HG03442 (cell line): ENCODE measurements around the gene PRR36.

Experiments
- ATAC-seq: cut with Tn5 transposase; IDR thresholded peaks from one replicate; pipeline ENCODE4 v1.9.1; 2021; ENCODE audit warnings: mild to moderate bottlenecking, moderate library complexity; ENCODE audit not compliant: unreplicated experiment

PRR36 gene

DNA sequence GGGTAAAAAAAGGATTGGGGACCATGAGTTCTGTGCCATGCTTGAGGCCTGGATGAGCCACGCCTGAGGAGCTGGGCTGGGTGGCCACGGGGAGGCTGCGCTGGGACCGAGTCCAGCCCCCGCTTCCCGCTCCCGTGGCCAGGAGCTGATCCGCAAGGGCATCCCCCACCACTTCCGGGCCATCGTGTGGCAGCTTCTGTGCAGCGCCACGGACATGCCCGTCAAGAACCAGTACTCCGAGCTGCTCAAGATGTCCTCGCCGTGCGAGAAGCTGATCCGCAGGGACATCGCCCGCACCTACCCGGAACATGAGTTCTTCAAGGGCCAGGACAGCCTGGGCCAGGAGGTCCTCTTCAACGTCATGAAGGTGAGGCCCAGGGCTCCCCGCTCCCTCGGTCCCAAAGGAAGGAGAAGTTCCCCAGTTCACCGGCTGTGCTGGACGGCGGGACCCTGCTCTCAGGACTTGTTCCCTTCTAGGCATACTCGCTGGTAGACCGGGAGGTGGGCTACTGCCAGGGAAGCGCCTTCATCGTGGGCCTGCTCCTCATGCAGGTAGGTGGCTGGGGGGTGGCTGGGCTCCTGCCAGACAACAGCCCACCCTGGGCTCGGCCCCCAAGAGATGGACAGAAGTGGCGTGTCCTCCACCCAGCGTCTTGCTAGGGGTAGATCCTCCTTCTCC is 25.3 kb downstream of the PRR36 start:
- no peak for ATAC-seq

DNA sequence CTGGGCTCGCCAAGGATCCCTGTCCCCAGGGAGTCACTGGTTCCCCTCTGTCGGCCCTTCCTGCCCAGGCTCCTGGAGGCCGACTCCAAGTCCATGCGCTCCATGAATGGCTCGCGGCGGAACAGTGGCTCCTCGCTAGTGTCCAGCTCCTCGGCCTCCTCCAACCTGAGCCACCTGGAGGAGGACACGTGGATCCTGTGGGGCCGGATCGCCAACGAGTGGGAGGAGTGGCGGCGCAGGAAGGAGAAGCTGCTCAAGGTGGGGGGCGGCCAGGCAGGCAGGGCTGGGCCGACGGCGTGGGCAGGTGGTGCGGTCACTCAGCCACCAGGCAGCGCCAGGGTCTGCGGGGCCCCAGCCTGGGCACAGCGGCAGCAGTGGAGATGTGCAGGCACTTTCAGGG is 26.5 kb downstream of the PRR36 start:
- ATAC-seq, result no peak

DNA sequence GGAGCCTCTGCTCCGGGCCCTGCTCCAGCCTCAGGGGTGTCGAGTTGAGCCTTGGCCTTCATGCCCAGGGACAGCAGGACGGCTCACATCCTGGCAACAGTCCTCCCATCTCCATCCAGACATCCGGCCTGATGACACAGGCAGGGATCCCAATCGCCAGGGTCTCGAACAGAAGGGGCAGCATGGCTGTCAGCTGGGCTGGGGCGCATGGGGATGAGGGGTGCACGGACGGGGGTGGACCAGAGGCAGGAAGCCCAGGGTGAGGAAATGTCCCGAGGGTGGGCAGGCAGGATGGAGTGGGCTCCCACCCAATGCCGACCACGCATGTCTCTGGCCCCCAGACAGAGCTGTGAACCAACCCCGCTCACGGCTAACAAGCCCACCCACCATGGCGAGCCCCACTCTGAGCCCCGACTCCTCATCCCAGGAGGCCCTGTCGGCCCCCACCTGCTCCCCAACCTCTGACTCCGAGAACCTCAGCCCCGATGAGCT is 28.0 kb downstream of the PRR36 start:
- no peak for ATAC-seq

DNA sequence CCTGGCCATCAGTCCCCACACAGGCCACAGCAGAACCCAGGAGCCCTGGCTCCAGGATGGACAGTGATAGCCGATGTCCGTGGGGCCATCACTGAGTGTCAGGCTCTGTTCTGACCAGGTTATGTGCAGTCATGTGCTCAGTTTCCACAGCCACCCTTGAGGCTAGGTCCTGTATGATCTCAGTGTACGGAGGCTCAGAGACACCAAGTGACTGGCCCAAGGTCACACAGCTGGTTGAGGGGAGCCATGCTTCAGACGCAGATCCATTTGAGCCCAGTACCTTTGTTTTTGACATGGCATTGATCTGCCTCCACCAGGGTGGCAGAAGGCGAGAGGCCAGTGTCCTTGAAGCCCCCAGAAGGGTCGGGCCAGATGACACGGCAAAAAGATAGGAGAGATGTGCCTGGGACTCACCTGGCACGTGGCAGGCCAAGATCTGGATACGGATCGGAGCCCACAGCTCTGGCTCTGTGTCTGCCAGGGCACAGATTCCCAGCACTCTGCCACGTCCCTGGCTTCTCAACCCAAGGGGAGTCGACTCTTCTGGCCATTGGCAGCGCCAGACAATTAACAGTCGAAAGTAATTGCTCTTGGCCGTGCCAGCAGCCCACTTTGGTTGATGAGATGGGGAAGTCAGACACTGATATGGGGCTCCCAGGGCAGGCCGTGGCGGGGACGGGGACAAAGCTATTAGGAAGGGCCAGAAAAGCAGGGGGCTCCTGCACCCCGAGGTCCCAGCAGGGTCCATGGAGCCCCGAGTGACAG is 28.6 kb downstream of the PRR36 start:
- ATAC-seq, result no peak

DNA sequence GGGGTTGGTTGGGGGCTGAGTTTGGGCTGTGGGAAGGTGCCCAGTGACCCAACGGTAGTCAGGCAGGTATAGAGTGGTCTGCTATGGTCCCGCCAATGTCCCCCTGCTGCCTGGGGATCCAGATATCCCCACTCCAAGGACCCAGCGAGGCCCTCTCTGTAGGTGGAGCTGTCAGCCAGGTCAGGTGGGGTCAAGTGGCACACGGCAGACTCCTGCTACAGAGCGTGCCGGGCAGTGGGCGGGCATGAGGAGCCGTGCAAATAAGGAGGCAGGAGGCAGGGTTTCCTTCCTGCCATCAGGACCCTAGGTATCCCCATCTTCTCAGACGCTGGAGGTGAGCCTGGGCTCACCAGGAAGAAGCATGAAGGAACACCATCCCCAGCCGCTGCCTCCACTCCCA is 29.2 kb downstream of the PRR36 start:
- ATAC-seq, result no peak

DNA sequence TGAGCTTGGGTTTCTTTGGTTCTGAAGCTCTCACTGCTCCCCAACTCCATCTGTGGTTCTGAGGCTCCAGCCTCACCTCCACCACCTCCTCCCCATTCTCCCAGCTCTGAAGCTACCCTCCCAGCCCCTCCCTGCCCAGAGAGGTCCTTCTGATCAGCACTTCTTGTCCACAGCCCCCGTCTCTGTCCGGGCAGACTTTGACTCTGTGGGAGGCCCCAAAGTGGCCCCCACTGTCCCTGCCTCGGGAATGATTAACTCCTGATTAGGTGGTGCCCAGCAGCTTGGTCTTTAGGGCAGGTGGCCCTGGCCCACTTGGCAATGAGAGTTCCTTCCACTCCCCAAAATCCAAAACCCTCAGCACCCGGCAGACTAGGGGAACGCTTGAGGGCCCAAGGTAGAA is 29.8 kb downstream of the PRR36 start:
- no peak for ATAC-seq

DNA sequence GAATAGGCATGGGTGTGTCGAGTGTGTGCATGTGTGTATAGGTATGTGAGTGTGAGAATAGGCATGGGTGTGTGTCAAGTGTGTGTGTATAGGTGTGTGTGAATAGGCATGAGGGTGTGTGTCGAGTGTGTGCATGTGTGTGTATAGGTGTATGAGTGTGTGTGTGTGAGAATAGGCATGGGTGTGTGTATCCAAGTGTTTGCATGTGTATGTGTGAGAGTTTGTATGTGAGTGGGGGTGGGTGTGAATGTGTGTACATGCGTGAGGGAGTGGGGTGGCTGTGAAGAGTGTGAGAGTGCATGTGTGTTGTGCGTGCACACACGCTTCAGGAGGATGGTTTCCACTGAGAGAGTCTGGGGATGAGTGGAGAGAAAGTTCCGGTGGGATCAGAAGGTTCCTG is 30.7 kb downstream of the PRR36 start:
- ATAC-seq, result no peak

DNA sequence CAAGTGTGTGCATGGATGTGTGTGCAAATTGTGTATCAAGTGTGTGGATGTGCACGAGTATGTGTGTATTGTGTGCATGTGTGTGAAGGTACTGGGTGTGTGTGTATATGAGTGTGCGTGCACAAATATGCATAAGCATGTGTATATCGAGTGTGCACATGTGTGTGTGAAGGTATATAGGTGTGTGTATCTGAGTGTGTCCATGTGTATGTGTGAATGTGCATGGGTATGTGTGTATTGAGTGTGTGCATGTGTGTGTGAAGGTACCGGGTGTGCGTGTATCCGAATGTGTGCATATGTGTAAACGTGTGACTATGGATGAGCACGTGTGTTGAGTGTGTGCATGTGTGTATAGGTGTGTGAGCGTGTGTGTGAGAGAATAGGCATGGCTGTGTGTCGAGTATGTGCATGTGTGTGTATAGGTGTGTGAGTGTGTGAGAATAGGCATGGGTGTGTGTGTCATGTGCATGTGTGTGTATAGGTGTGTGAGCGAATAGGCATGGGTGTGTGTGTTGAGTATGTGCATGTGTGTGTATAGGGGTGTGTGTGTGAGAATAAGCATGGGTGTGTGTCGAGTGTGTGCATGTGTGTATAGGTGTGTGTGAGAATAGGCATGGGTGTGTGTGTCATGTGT is 31.4 kb downstream of the PRR36 start:
- ATAC-seq, result no peak

DNA sequence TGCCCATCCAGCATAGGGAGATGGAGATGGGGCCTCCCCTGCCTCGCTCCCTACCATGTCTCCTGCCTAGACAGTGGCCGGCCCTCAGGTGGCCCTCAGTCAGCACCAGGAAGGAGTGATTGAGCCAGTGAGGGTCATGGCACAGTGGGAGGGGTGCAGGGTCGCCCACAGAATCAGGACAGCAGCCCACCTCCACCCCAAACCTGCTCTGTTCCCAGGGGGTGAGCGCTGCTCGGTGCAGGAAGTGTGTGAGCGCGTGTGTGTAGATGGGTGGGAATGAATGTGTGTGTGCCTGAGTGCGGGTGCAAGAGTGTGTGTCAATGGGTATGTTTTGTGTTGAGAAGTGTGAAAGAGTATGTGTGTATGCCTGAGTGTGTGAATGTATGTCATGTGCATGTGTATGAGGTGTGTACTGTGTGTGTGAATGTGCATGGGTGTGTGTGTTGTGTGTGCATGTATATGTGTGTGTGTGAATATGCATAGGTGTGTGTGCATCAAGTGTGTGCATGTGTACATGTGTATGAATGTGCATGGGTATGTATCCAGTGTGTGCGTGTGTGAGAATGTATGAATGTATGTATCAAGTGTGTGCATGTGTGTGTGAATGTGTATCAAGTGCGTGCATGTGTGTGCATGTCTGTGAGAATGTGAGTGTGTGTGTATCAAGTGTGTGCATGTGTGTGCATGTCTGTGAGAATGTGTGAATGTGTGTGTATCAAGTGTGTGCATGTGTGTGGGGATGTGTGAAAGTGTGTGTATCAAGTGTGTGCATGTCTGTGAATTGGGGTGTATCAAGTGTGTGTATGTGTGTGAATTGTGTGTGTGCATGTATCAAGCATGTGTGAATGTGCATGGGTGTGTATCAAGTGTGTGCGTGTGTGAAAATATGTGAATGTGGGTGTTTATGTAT is 32.2 kb downstream of the PRR36 start:
- no peak for ATAC-seq

DNA sequence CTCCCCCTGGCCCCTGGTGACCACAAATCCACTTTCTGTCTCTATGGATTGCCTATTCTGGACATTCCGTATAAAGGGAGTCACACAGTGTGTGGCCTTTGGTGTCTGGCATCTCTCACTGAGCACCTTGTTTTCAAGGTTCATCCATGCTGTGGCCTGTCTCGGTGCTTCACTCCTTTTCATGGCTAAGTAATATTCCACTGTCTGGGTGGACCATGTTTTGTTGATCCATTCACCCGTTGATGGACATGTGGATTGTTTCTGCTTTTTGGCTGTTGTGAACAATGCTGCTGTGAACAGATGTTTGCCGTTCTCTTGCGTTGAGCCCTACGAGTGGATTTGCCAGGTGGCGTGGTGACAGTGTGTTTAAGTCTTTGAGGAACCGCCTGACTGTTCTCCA is 33.6 kb downstream of the PRR36 start:
- no peak for ATAC-seq

DNA sequence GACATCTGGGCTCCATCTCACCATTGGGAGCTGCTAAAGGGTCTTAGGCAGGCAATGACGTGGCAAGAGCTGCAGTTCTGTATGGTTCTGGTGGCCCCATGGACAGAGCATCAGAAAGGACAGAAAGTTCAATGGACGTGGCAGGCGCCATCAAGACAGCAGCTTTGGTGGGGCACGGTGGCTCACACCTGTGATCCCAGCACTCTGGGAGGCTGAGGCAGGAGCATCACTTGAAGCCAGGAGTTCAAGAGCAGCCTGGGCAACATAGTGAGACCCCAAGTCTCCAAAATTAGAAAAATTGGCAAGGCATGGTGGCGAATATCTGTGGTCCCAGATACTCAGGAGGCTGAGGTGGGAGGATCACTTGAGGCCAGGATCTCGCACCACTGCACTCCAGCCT is 34.7 kb downstream of the PRR36 start:
- no peak for ATAC-seq

DNA sequence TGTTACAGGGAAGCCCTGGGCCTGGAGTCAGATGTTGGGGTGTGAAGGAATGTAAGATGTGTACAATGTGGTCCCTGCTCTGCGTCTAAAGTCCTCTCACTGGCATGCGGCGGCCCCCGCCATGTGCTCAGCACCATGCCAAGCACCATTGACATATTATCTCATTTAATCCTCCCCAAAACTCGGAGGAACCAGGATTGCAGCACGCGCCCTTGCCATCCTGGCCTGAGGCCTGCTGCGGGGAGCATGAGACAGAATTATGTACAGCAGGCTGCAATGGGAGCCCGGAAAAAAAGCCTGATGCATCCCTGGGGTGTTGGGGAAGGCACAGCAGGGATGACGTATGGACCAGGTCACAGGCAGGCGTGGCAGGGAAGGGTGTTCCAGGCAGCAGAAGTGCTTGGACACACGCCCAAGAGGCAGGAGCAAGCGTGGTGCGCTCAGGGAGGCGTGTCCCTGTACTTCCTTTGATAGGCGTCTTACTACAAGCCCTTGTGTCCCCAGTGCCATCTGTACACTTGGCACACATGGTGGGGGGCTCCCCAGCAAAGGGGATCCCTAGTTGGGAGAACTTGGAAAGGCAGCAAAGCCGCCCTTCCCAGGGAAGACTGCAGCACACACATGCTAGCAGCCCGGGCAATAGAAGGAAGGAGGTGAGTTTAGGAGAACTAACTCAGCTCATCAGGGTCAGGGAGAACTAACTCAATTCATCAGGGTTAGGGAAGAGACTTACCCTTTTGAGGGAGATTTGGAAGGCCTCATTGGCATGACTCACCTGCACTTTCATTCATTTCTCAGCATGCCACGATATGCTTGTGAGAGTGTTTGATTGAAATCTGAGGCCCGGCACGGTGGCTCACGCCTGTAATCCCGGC is 40.7 kb downstream of the PRR36 start:
- no peak for ATAC-seq

DNA sequence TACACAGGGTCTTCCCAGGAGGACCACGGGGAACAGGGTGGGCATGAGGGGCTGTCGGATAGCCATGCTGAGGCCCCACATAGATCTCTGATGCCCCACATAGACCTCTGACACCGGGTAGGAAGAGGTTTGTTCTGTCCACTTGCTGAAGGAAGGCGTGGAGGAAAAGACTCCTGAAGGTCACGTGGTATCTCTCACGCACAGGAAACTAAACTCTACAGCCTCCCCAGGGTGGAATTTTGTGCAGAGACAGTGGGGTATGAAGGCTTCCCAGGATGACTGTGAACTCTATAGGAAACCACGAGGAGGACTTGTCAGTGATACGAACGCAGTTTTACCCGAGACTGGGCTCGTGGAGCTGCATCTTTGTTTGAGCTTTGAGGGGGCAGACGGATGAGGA is 41.4 kb downstream of the PRR36 start:
- ATAC-seq, result no peak

DNA sequence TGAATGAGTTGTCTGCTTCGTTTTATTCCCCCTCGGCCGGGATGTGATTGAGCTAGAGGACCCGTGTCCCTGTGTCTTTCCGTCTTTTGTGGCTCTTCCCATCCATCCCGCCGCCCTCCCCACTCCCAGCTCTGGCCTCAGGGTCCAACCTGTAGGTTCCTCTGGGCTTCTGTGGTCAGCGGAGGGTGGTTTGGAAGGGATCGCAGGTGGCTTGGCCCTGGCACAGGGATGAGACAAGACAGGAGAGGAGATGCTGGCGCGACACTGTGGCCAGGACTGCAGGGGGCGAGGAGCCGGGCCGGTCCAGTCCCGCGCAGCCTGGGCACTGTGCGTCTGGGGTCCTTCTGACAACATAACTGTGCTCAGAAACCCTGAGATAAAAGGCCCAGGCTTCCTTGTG is 42.2 kb downstream of the PRR36 start:
- no peak for ATAC-seq

DNA sequence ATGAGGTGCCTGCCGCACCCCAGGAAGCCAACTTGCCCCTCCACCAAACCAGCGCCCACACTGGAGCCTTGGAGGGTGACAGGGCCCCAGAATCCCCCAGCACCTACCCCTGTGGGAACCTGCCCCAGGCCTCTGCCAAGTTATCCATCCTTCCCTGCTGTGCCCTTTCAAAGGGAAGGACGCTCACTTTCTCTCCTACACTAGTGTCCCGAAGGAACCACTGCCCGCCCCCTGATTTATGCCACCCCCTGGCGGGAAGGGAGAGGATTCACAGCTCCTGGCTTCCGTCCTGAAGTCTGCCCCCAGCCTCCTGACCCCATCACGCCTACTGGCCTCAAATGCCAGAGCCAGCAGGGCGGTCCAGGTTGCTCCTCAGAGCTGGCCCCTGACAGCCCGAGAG is 42.7 kb downstream of the PRR36 start:
- no peak for ATAC-seq

DNA sequence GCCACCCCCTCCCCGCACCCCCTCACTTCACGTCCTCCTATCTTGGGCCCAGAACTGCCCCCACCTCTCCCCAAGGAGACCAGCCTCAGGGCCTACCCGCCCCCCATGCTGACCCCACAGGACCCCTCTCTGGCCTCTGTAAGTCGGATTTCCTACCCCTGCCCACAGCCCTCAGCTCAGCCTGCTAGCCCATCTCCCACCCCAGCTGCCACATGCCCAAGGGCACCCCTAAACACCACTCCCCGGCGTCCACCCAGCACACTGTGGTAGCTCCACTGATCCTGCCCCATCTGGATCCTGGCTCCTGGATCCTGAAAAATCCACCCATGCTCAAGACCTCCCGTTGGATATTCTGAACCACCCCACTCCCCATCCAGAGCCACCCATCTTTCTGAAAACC is 43.4 kb downstream of the PRR36 start:
- ATAC-seq, result no peak

DNA sequence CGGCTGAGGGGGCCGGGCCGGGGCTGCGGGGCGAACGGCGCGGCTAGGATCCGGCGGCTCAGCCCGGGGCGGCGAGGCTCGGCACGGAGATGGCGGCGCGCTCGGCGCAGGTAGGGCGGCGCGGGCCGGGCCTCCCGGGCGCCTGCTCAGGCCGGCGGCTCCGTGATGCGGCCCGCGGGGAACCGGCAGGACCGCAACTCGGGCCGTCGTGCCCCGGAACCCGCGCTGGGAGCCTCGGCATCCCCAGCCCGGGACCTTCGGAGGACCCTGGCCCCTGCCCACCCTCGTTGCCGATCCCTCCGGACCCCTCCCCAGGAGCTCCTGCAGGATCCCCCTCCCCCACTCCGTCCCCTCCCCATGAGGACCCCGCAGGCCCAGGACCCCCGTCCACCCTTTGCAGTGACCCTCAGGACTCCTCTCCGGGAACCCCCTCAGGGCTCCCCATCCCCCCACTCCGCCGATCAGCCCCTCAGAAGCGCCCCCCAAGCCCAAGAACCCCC is 43.9 kb downstream of the PRR36 start:
- no peak for ATAC-seq

DNA sequence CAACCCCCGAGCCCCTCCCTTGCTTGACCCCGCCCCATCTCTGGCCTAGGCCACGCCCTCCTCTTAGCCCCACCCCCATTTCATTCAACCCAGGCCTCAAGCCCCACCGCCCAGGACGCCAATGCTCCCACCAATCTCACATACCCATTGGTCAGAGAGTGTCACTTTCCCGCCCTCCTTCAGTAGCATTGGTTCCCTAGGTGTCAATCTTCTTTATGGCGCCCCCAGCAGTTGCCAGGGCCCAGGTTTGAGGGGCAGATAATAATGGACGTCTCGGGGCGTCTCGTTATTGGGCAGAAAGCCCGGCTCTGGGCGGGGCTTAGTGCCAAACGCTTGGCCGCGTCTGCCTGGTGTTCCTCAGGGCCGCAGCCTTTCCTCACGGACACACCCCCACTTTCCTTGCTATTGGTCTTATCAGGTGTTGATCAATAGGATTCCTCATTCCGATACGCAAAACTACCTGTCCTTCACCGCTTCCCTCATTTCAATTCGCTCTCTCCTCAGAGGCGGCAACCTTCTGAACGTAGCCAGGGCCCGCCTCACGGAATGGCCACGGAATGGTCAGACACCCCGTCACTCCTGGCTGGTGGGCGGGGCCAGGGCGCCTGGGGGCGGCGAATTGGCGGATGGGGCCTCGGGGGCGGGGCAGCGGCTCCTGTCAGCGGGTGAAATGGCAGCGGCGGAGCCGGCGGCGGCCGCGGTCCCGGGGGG is 44.5 kb downstream of the PRR36 start, which contains the start of gene EVI5L:
TSS of gene EVI5L (plus strand) at position 658 of the 711 bp plus-strand sequence. CDS start 16,325 bp downstream, outside the sequence.
- ATAC-seq, result peak; percentile 82

DNA sequence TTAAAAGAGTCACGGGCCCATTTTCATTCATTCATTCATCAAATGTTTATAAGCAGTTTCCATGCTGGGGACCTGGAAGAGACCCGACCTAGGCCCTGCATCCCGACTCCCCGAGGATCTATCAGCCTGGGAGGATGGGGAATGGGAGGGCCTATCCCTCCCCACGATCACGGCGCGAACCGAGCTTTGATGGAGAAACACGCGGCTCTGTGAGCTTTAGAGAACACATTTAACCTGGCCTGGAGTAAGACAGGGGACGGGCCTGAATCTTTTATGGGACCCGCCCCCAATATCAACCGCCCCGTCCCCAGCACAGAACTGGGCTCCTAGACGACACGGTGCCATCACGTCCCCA is 45.0 kb downstream of the PRR36 start:
- no peak for ATAC-seq
